Ureter (tissue), 1 donor: ENCODE measurements around the gene FABP7. TPM values are rescaled to one million over a fixed set of nuclear protein-coding genes. Genes with fewer than 3 reads are reported as not detected.

Experiments
- total RNA-seq: library from RNA; stranded (reverse); gene quantifications from one replicate; pipeline ENCODE4 v1.2.4, GENCODE V29; 2023
- donor health status: DM: yes; HTN: yes; CAD: no.

FABP7 gene
- total RNA-seq, 1 donor from 2014 or later: not detected

Other genes starting within 250 kb of the FABP7 start
- 3.5 TPM for gene PKIB, start 169.3 kb upstream of the FABP7 start, total RNA-seq
- 18.8 TPM for gene SMPDL3A, start 9.5 kb downstream of the FABP7 start, total RNA-seq
- gene CLVS2, start 216.5 kb downstream of the FABP7 start, total RNA-seq: 0.18 TPM